Omental fat pad (tissue), 4 donors: ENCODE measurements around the gene POFUT1. TPM values are rescaled to one million over a fixed set of nuclear protein-coding genes. Genes with fewer than 3 reads are reported as not detected.

Experiments
- ATAC-seq: fragments of 150-250 bp; one replicate; pipeline ENCODE4 v1.9.1; 2016; ENCODE audit warnings: mild to moderate bottlenecking, moderate library complexity; ENCODE audit not compliant: low FRiP score
- DNase-seq: peaks from one replicate; pipeline ENCODE4 v3.0.0-alpha.2; 2019; ENCODE audit warnings: low spot score
- total RNA-seq, 4 donors: library from RNA; depleted of rRNA; stranded (reverse); fragments of >200 nt; gene quantifications; one replicate each; pipeline ENCODE4 v1.1.0, GENCODE V29; 2016
- TF ChIP-seq, protein P1 (sequence below), 3 donors: fragments of 450-650 bp; IDR thresholded peaks; one replicate each; pipeline ENCODE4 v1.5.1; 2016 to 2017; ENCODE audit warnings: antibody characterized with exemption in 3 of 3, mild to moderate bottlenecking in 3 of 3, moderate library complexity in 2 of 3

Gene POFUT1
- total RNA-seq, 4 donors from 2014 or later = 23.1 to 38.0 (median 27.8) TPM

- TF ChIP-seq, protein P1, sequence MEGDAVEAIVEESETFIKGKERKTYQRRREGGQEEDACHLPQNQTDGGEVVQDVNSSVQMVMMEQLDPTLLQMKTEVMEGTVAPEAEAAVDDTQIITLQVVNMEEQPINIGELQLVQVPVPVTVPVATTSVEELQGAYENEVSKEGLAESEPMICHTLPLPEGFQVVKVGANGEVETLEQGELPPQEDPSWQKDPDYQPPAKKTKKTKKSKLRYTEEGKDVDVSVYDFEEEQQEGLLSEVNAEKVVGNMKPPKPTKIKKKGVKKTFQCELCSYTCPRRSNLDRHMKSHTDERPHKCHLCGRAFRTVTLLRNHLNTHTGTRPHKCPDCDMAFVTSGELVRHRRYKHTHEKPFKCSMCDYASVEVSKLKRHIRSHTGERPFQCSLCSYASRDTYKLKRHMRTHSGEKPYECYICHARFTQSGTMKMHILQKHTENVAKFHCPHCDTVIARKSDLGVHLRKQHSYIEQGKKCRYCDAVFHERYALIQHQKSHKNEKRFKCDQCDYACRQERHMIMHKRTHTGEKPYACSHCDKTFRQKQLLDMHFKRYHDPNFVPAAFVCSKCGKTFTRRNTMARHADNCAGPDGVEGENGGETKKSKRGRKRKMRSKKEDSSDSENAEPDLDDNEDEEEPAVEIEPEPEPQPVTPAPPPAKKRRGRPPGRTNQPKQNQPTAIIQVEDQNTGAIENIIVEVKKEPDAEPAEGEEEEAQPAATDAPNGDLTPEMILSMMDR (IDR thresholded peaks at IDR 0.05) = no peak
- DNase-seq = no peak
- ATAC-seq = no peak
These were observed 23.6 kb downstream of the POFUT1 start for GRCh38 chr20:32231245-32231644.

DNA sequence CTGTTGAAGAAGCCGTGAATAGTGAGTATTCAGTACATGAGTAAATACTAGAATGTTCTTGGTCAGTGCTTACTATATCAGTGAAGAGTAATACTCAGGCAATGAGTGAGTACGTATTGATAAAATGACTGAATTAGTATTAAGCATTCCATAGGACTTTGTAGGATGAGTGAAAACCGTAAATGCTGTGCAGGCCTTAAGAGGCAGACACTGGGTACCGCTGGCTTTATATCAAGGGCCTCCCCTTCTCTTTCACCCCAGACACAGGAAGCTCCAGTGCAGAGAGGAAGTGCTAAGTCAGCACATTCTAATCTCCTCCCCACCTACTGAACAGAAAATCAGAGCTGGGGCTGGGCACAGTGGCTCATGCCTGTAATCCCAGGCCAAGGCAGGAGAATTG lies 24.2 kb downstream of the POFUT1 start:
- TF ChIP-seq, protein P1 (IDR thresholded peaks at IDR 0.05) = no peak
- ATAC-seq (no peak), DNase-seq (no peak)

GRCh38 chr20:32232326-32232886 lies 24.7 kb downstream of the POFUT1 start:
- ATAC-seq = no peak
- TF ChIP-seq, protein P1 (IDR thresholded peaks at IDR 0.05) = no peak
- no peak for DNase-seq

DNA sequence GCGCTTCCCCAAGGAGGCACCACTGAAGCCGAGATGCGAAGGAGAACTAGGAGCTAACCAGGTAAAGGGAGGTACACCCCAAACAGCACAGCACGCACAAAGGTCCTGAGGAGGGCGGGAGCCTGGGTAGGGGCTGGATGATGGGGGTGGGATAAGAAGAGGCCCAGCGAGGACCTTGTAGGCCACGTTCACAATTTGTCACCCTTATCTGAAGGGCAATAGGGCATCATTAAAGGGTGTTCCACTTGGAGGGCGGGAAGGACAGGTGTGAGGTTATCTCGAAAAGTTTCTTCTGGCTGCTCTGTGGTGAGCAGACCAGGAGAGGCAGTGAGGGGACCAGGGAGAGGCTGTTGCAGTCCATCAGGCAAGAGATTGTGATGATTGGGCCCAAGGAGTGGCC lies 25.6 kb downstream of the POFUT1 start:
- no peak for ATAC-seq
- TF ChIP-seq, protein P1 (IDR thresholded peaks at IDR 0.05) = no peak
- DNase-seq = no peak

DNA sequence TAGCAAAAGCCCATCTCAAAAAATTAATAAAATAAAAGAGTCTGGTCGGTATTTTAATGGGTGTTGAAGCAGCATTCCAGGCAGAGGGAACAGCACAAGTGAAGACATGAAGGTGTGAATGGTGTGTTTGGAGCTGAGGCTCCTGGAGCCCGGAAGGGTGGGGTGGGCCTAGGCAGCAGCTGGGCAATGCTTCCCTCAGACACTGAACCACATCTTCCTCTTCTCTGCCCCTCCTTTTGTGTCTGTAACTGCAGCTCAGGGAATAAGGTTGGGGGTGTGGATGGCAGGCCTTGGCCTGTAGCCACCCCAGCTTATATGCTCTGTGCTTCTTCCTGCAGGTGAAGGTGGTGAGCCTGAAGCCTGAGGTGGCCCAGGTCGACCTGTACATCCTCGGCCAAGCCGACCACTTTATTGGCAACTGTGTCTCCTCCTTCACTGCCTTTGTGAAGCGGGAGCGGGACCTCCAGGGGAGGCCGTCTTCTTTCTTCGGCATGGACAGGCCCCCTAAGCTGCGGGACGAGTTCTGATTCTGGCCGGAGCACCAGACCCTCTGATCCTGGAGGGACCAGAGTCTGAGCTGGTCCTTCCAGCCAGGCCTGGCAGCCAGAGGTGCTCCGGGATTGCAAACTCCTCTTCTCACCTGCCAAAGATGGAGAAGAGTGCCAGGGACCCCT lies 26.6 kb downstream of the POFUT1 start:
- no peak for DNase-seq
- TF ChIP-seq, protein P1 (IDR thresholded peaks at IDR 0.05) = no peak
- ATAC-seq = no peak

DNA sequence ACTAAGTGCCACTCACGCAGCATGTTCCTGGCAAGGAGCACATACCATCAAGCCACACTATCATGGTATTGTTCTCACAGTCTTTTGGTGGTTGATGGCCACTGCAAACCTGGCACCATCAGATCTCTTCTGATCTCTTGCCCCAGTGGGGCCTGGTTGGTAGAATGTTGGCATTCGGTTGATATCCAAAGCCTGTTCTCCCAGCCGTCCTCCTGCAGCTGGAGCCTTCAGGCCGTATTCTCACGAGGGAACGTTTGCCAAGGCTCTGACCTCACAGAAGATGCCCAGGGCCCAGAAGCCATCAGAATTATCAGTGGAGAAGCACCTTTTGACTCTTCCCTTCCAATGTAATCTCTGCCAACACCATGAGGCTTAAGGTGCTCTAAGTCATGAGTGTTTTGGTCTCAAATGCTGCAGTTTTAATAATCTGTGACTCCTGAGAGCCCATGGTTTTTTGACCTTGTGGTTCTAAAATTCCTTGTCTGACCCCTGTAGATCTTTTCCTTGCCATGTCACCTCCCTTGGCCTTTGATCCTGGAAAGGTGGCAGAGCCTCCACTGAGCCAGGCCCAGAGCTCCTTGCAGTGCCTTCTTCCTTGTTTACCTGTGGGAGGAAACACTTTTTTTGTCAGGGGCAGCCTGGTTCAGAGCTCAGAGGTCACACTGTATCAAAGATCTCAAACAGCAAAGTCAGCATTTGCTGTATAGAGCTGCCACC lies 27.8 kb downstream of the POFUT1 start:
- no peak for ATAC-seq
- no peak for DNase-seq
- TF ChIP-seq, protein P1 (IDR thresholded peaks at IDR 0.05) = no peak
